Neural progenitor cell (in vitro differentiated cells): Measurements from ENCODE around the gene MSN. TPM values are rescaled to one million over a fixed set of nuclear protein-coding genes. Genes with fewer than 3 reads are reported as not detected.

Experiments used
- DNase-seq: peaks from one replicate; pipeline ENCODE4 v3.0.0-alpha.2; 2016; ENCODE audit warnings: low spot score
- H2AFZ ChIP-seq: fragments of 200-600 bp; sonication (generic); replicated peaks from 2 replicates; pipeline ENCODE4 v1.6.1; 2016; ENCODE audit warnings: antibody characterized with exemption
- H3F3A ChIP-seq: fragments of 200-600 bp; sonication (generic); 2 replicates; pipeline ENCODE4 v1.6.1; 2016; ENCODE audit warnings: antibody characterized with exemption, low read depth
- H3K27ac ChIP-seq: fragments of 200-600 bp; sonication (generic); 2 replicates; pipeline ENCODE4 v1.5.1; 2016; ENCODE audit warnings: mild to moderate bottlenecking
- H3K27me3 ChIP-seq: fragments of 200-600 bp; sonication (generic); 2 replicates; pipeline ENCODE4 v1.6.1; 2016; ENCODE audit warnings: mild to moderate bottlenecking, moderate library complexity
- H3K36me3 ChIP-seq: fragments of 200-600 bp; sonication (generic); 2 replicates; pipeline ENCODE4 v1.5.1; 2016
- H3K4me1 ChIP-seq: fragments of 200-600 bp; sonication (generic); 2 replicates; pipeline ENCODE4 v1.6.1; 2016; ENCODE audit warnings: mixed run types
- H3K4me2 ChIP-seq: fragments of 200-600 bp; sonication (generic); 2 replicates; pipeline ENCODE4 v1.6.1; 2016
- H3K4me3 ChIP-seq: fragments of 200-600 bp; sonication (generic); 2 replicates; pipeline ENCODE4 v1.5.1; 2016
- H3K79me2 ChIP-seq: fragments of 200-600 bp; sonication (generic); 2 replicates; pipeline ENCODE4 v1.6.1; 2016; ENCODE audit warnings: low read depth
- H3K9ac ChIP-seq: fragments of 200-600 bp; sonication (generic); 2 replicates; pipeline ENCODE4 v1.6.1; 2016
- H3K9me3 ChIP-seq: fragments of 200-600 bp; sonication (generic); 2 replicates; pipeline ENCODE4 v1.5.1; 2016; ENCODE audit warnings: low read depth
- H4K20me1 ChIP-seq: fragments of 200-600 bp; sonication (generic); 2 replicates; pipeline ENCODE4 v1.6.1; 2016; ENCODE audit warnings: low read depth
- H3K27ac Mint-ChIP-seq: 3 replicates; pipeline ENCODE4 v1.8.0; 2021; ENCODE audit warnings: mixed read lengths
- H3K27me3 Mint-ChIP-seq: 2 replicates; pipeline ENCODE4 v1.8.0; 2022; ENCODE audit warnings: low read depth, mild to moderate bottlenecking, inconsistent platforms, moderate library complexity, mixed read lengths; ENCODE audit not compliant: insufficient read depth
- H3K36me3 Mint-ChIP-seq: 3 replicates; pipeline ENCODE4 v1.8.0; 2021; ENCODE audit warnings: mixed read lengths
- H3K4me1 Mint-ChIP-seq: 3 replicates; pipeline ENCODE4 v1.8.0; 2021; ENCODE audit warnings: mixed read lengths
- H3K4me3 Mint-ChIP-seq: 3 replicates; pipeline ENCODE4 v1.8.0; 2021; ENCODE audit warnings: mild to moderate bottlenecking, moderate library complexity, mixed read lengths
- H3K9me3 Mint-ChIP-seq: 3 replicates; pipeline ENCODE4 v1.8.0; 2020; ENCODE audit warnings: mixed read lengths
- CTCF ChIP-seq: fragments of 200-600 bp; sonication (generic); IDR thresholded peaks from 2 replicates; pipeline ENCODE4 v1.5.1; 2017; ENCODE audit warnings: antibody characterized with exemption, mild to moderate bottlenecking
- EZH2 ChIP-seq: fragments of 200-600 bp; sonication (generic); IDR thresholded peaks from 2 replicates; pipeline ENCODE4 v1.6.1; 2017; ENCODE audit warnings: antibody characterized with exemption, mild to moderate bottlenecking, moderate library complexity
- EZH2phosphoT487 ChIP-seq: fragments of 200-600 bp; sonication (generic); IDR thresholded peaks from 2 replicates; pipeline ENCODE4 v1.6.1; 2017; ENCODE audit warnings: antibody characterized with exemption
- total RNA-seq: library from RNA; depleted of rRNA; stranded (reverse); fragments of >200 nt; gene quantifications from 2 replicates; pipeline ENCODE4 v1.2.3, GENCODE V29; 2015; ENCODE audit warnings: low replicate concordance

Gene MSN
- total RNA-seq, 1 donor from 2014 or later = 97.4 TPM

- H3K36me3 ChIP-seq = no peaks in the 10 kb centered on the region
- TF ChIP-seq CTCF = no peak
- TF ChIP-seq EZH2 = no peak
- TF ChIP-seq EZH2phosphoT487 = no peak
- no peaks in the 10 kb centered on the region for H3K27me3 Mint-ChIP-seq
Measured at GRCh38 chrX:65783746-65784145, 116.3 kb downstream of the MSN start.

More at GRCh38 chrX:65783746-65784145, 116.3 kb downstream of the MSN start:
- Histone ChIP-seq H3K4me3 (no peak overlapping the region), H3K27ac (no peak overlapping the region), H3F3A (no peaks in the 10 kb centered on the region), H3K9ac (no peak overlapping the region), H3K4me2 (no peak overlapping the region), H2AFZ (no peak overlapping the region), H3K79me2 (no peaks in the 10 kb centered on the region), H4K20me1 (no peaks in the 10 kb centered on the region), H3K27me3 (no peaks in the 10 kb centered on the region), H3K9me3 (peaks cover 9% of the 10 kb centered on the region), H3K4me1 (no peaks in the 10 kb centered on the region)
- H3K4me3 Mint-ChIP-seq = no peak overlapping the region
- no peak for DNase-seq
- no peak overlapping the region for H3K27ac Mint-ChIP-seq
- no peaks in the 10 kb centered on the region for H3K36me3 Mint-ChIP-seq
- no peaks in the 10 kb centered on the region for H3K9me3 Mint-ChIP-seq
- H3K4me1 Mint-ChIP-seq = no peaks in the 10 kb centered on the region

Other genes with a start within 250 kb of the MSN start
- gene LAS1L, start 132.9 kb upstream of the MSN start, total RNA-seq = 45.9 and 56.2 TPM in 2 replicates